K562 (cell line): Measurements from ENCODE around the gene CD164. TPM values are rescaled to one million over a fixed set of nuclear protein-coding genes. Genes with fewer than 3 reads are reported as not detected.

Experiments used
- ARID4B ChIP-seq: sonication (generic); formaldehyde crosslinking; IDR thresholded peaks from 2 replicates; pipeline ENCODE4 v1.8.0; 2022; ENCODE audit warnings: mild to moderate bottlenecking, missing genetic modification reagents
- ELK3 ChIP-seq: fragments of 450-650 bp; formaldehyde crosslinking; IDR thresholded peaks from 2 replicates; pipeline ENCODE4 v1.4.0; 2020; ENCODE audit warnings: mild to moderate bottlenecking
- ETV5 ChIP-seq: sonication (generic); formaldehyde crosslinking; IDR thresholded peaks from 2 replicates; pipeline ENCODE4 v1.4.0; 2020; ENCODE audit warnings: low read depth, mild to moderate bottlenecking, missing genetic modification reagents
- GATAD2B ChIP-seq: fragments of 450-650 bp; IDR thresholded peaks from 2 replicates; pipeline ENCODE4 v1.6.1; 2017; ENCODE audit warnings: mild to moderate bottlenecking, borderline replicate concordance
- HIVEP1 ChIP-seq: fragments of 250-450 bp; sonication (Bioruptor Pico); IDR thresholded peaks from 2 replicates; pipeline ENCODE4 v1.4.0; 2020; ENCODE audit warnings: mild to moderate bottlenecking
- MYBL2 ChIP-seq, 2 experiments: fragments of 450-650 bp in 1 of 2; sonication (generic) in 1 of 2; formaldehyde crosslinking in 1 of 2; IDR thresholded peaks; 2 replicates each; pipeline versions ENCODE4 v1.6.1 to v1.8.1; 2017 to 2022; ENCODE audit warnings: borderline replicate concordance in 1 of 2, inconsistent platforms in 1 of 2, low read depth in 1 of 2, mild to moderate bottlenecking in 1 of 2, missing genetic modification reagents in 1 of 2, moderate library complexity in 1 of 2
- NR0B1 ChIP-seq: fragments of 450-650 bp; IDR thresholded peaks from one replicate; pipeline ENCODE4 v1.6.1; 2018; ENCODE audit warnings: mild to moderate bottlenecking, moderate library complexity; ENCODE audit not compliant: partially characterized antibody
- POLR2A ChIP-seq: fragments of 450-650 bp; conservative IDR thresholded peaks from 2 replicates; pipeline ENCODE4 v1.6.1; 2016
- TFE3 ChIP-seq: fragments of 450-650 bp; formaldehyde crosslinking; IDR thresholded peaks from 2 replicates; pipeline ENCODE4 v1.4.0; 2020; ENCODE audit warnings: mild to moderate bottlenecking, mixed read lengths
- ZNF347 ChIP-seq: fragments of 450-650 bp; formaldehyde crosslinking; IDR thresholded peaks from 2 replicates; pipeline ENCODE4 v1.4.0; 2020; ENCODE audit warnings: low read depth, mild to moderate bottlenecking, moderate library complexity
- ZNF511 ChIP-seq: sonication (generic); formaldehyde crosslinking; IDR thresholded peaks from 2 replicates; pipeline ENCODE4 v1.8.0; 2022; ENCODE audit warnings: mild to moderate bottlenecking, missing genetic modification reagents
- ZNF518B ChIP-seq: fragments of 250-450 bp; sonication (Bioruptor Pico); IDR thresholded peaks from 2 replicates; pipeline ENCODE4 v1.5.0; 2021; ENCODE audit warnings: mild to moderate bottlenecking, moderate library complexity
- ZNF764 ChIP-seq: fragments of 250-450 bp; sonication (Bioruptor Pico); IDR thresholded peaks from 2 replicates; pipeline ENCODE4 v1.4.0; 2020; ENCODE audit warnings: low read depth, mild to moderate bottlenecking, moderate library complexity
- polyA plus RNA-seq, 8 experiments: library from polyadenylated mRNA; depleted of rRNA in 4 of 8; stranded (reverse) in 5 of 8; unstranded in 3 of 8; fragments of >200 nt; fragmentation: Nextera tagmentation in 2 of 8; fragmentation: Illumina TruSeq in 1 of 8; extraction: Ambion mirVana in 2 of 8; extraction: Trizol in 1 of 8; gene quantifications; 2 replicates each; pipeline versions ENCODE4 v1.2.1 to v1.2.3, GENCODE V29; 2011 to 2014; ENCODE audit warnings: inconsistent platforms in 1 of 8, missing spikeins in 1 of 8
- total RNA-seq, 7 experiments: library from RNA; depleted of rRNA in 6 of 7; stranded (reverse); fragments of >200 nt in 6 of 7; fragmentation: Illumina TruSeq in 2 of 7; extraction: Trizol in 2 of 7; gene quantifications; 2 replicates each; pipeline versions ENCODE4 v1.2.1 to v1.2.3, GENCODE V29; 2011 to 2021; ENCODE audit warnings: low replicate concordance in 1 of 7

CD164 gene
- total and polyA plus RNA-seq, 9 of the 15 experiments (the other 6 are each of a cell fraction or from before 2014, with no cell fraction given), result 79.5 to 317 (median 165) TPM

GRCh38 chr6:109381747-109382575 is at the start of gene CD164 (continued):
- no peak; the same call in 1 of the 2 replicates for TF ChIP-seq ZNF518B (CRISPR knock-in tag)
- no peak for TF ChIP-seq ZNF347 (CRISPR knock-in tag)
- TF ChIP-seq TFE3 (CRISPR knock-in tag), result peak; percentile 98
- TF ChIP-seq MYBL2 (IDR thresholded peaks at IDR 0.05; ENCODE audit: low read depth), result no peak
- TF ChIP-seq MYBL2 (CRISPR knock-in tag; IDR thresholded peaks at IDR 0.05; ENCODE audit: borderline replicate concordance), result no peak
- no peak; the same call in 1 of the 2 replicates for TF ChIP-seq ARID4B (CRISPR knock-in tag)
- no peak for TF ChIP-seq HIVEP1
- peak; percentile 97 for TF ChIP-seq POLR2A
- no peak for TF ChIP-seq NR0B1
- no peak for TF ChIP-seq ZNF764 (CRISPR knock-in tag)
- TF ChIP-seq ELK3 (CRISPR knock-in tag), result no peak
- TF ChIP-seq ZNF511 (CRISPR knock-in tag), result peak; percentile 61; the same call in 1 of the 2 replicates
- TF ChIP-seq GATAD2B, result peak; percentile 38; the same call in 1 of the 2 replicates
- TF ChIP-seq ETV5 (CRISPR knock-in tag), result no peak
